GM12878 (cell line): Measurements from ENCODE around the gene AGBL5. TPM values are rescaled to one million over a fixed set of nuclear protein-coding genes. Genes with fewer than 3 reads are reported as not detected.

Experiments used
- BACH1 ChIP-seq: fragments of 450-650 bp; IDR thresholded peaks from 2 replicates; pipeline ENCODE4 v1.6.1; 2017; ENCODE audit warnings: mild to moderate bottlenecking, borderline replicate concordance
- CBFB ChIP-seq: IDR thresholded peaks from 2 replicates; pipeline ENCODE4 v1.6.1; 2016; ENCODE audit warnings: antibody characterized with exemption, low read depth
- CBX5 ChIP-seq: sonication (generic); IDR thresholded peaks from 2 replicates; pipeline ENCODE4 v1.6.1; 2016; ENCODE audit warnings: low read depth, moderate library complexity, mild to moderate bottlenecking, inconsistent platforms
- CREB1 ChIP-seq: IDR thresholded peaks from 2 replicates; pipeline ENCODE4 v1.6.1; 2012; ENCODE audit warnings: low read depth, mild to moderate bottlenecking, inconsistent platforms
- MTA2 ChIP-seq: fragments of 450-650 bp; IDR thresholded peaks from 2 replicates; pipeline ENCODE4 v1.6.1; 2016; ENCODE audit warnings: low read depth, mild to moderate bottlenecking, moderate library complexity
- NR2C2 ChIP-seq: IDR thresholded peaks from 2 replicates; pipeline ENCODE4 v1.6.1; 2011; ENCODE audit warnings: borderline replicate concordance, low read depth; ENCODE audit not compliant: control insufficient read depth, insufficient read length
- POLR2AphosphoS2 ChIP-seq: IDR thresholded peaks from 2 replicates; pipeline ENCODE4 v1.6.1; 2011; ENCODE audit warnings: low read depth, mild to moderate bottlenecking, low read length, improper control_type of control experiment, moderate library complexity
- POLR2AphosphoS5 ChIP-seq: IDR thresholded peaks from 2 replicates; pipeline ENCODE4 v1.6.1; 2011; ENCODE audit warnings: mild to moderate bottlenecking, low read length, inconsistent platforms
- ZNF207 ChIP-seq: fragments of 450-650 bp; IDR thresholded peaks from 2 replicates; pipeline ENCODE4 v1.6.1; 2014; ENCODE audit warnings: antibody characterized with exemption, mild to moderate bottlenecking, borderline replicate concordance
- polyA plus RNA-seq, 11 experiments: library from polyadenylated mRNA; depleted of rRNA in 4 of 11; unstranded in 6 of 11; stranded (reverse) in 5 of 11; fragments of >200 nt; fragmentation: Nextera tagmentation in 4 of 11; fragmentation: Illumina TruSeq in 1 of 11; extraction: Ambion mirVana in 4 of 11; extraction: Trizol in 1 of 11; gene quantifications; 1 replicate in 1 of 11; 2 replicates in 10 of 11; pipeline versions ENCODE4 v1.2.1 to v1.2.3, GENCODE V29; 2011 to 2016; ENCODE audit warnings: inconsistent platforms in 2 of 11, missing spikeins in 2 of 11, low read depth in 1 of 11
- total RNA-seq, 4 experiments: library from RNA; depleted of rRNA in 3 of 4; stranded (reverse); fragments of >200 nt in 3 of 4; fragmentation: Illumina TruSeq in 1 of 4; extraction: Trizol in 1 of 4; gene quantifications; 2 replicates each; pipeline versions ENCODE4 v1.2.1 to v1.2.3, GENCODE V29; 2013 to 2021
- TF ChIP-seq, protein P1 (sequence below): fragments of 450-650 bp; conservative IDR thresholded peaks from 2 replicates; pipeline ENCODE4 v1.6.1; 2017; ENCODE audit warnings: mild to moderate bottlenecking, moderate library complexity
- TF ChIP-seq, protein P2 (sequence below): fragments of 450-650 bp; IDR thresholded peaks from 2 replicates; pipeline ENCODE4 v1.6.1; 2017; ENCODE audit warnings: borderline replicate concordance
- TF ChIP-seq, protein P3 (sequence below): fragments of 450-650 bp; IDR thresholded peaks from 2 replicates; pipeline ENCODE4 v1.6.1; 2017; ENCODE audit warnings: mild to moderate bottlenecking, moderate library complexity
- TF ChIP-seq, protein P4 (sequence below): IDR thresholded peaks from 2 replicates; pipeline ENCODE4 v1.6.1; 2012; ENCODE audit warnings: low read depth, low read length, improper control_type of control experiment
- TF ChIP-seq, protein P5 (sequence below): fragments of 450-650 bp; IDR thresholded peaks from 2 replicates; pipeline ENCODE4 v1.6.1; 2018; ENCODE audit warnings: borderline replicate concordance, mild to moderate bottlenecking; ENCODE audit not compliant: partially characterized antibody
- TF ChIP-seq, protein P6 (sequence below): fragments of 450-650 bp; IDR thresholded peaks from 2 replicates; pipeline ENCODE4 v1.6.1; 2017; ENCODE audit warnings: mild to moderate bottlenecking, low read depth, inconsistent platforms; ENCODE audit not compliant: poor library complexity, severe bottlenecking

Gene AGBL5
- total and polyA plus RNA-seq, 10 of the 15 experiments (the other 5 are each of a cell fraction or from before 2014, with no cell fraction given), result 1.9 to 28.5 (median 19.5) TPM

DNA sequence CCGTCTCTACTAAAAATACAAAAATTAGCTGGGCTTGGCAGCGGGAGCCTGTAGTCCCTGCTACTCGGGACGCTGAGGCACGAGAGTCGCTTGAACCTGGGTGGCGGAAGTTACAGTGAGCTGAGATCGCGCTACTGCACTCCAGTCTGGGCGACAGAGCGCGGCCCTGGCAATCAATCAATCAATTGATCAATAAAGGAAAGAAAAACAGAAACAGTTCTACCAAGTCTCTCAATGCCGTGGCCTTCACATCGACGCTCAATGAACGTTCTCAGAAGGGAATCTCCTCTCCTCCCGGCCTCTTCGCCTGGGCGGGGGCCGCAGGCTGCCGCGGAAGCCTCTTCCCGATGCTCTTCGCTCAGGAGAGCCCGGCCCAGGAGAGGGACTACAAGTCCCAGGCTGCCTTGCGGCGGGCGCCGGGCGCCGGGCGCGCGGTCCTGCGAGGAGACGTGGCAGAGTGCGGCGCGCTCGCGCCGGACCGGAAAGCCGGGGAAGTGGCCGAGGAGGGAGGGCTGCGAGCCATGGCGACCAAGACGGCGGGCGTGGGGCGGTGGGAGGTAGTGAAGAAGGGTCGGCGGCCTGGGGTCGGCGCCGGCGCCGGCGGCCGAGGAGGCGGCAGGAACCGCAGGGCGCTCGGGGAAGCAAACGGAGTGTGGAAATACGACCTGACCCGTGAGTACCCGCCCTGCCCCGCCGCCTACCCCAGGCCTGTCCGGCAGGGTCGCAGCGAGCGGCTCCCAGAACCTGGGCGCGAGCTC, 18.8 kb upstream of the AGBL5 start, which contains the start of gene TMEM214 (continued):
- TF ChIP-seq, protein P1, sequence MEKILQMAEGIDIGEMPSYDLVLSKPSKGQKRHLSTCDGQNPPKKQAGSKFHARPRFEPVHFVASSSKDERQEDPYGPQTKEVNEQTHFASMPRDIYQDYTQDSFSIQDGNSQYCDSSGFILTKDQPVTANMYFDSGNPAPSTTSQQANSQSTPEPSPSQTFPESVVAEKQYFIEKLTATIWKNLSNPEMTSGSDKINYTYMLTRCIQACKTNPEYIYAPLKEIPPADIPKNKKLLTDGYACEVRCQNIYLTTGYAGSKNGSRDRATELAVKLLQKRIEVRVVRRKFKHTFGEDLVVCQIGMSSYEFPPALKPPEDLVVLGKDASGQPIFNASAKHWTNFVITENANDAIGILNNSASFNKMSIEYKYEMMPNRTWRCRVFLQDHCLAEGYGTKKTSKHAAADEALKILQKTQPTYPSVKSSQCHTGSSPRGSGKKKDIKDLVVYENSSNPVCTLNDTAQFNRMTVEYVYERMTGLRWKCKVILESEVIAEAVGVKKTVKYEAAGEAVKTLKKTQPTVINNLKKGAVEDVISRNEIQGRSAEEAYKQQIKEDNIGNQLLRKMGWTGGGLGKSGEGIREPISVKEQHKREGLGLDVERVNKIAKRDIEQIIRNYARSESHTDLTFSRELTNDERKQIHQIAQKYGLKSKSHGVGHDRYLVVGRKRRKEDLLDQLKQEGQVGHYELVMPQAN, result peak; percentile 64; the same call in 1 of the 2 replicates
- TF ChIP-seq, protein P2, sequence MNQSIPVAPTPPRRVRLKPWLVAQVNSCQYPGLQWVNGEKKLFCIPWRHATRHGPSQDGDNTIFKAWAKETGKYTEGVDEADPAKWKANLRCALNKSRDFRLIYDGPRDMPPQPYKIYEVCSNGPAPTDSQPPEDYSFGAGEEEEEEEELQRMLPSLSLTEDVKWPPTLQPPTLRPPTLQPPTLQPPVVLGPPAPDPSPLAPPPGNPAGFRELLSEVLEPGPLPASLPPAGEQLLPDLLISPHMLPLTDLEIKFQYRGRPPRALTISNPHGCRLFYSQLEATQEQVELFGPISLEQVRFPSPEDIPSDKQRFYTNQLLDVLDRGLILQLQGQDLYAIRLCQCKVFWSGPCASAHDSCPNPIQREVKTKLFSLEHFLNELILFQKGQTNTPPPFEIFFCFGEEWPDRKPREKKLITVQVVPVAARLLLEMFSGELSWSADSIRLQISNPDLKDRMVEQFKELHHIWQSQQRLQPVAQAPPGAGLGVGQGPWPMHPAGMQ, result no peak
- peak; percentile 69; the same call in 1 of the 2 replicates for TF ChIP-seq POLR2AphosphoS2
- TF ChIP-seq, protein P3, sequence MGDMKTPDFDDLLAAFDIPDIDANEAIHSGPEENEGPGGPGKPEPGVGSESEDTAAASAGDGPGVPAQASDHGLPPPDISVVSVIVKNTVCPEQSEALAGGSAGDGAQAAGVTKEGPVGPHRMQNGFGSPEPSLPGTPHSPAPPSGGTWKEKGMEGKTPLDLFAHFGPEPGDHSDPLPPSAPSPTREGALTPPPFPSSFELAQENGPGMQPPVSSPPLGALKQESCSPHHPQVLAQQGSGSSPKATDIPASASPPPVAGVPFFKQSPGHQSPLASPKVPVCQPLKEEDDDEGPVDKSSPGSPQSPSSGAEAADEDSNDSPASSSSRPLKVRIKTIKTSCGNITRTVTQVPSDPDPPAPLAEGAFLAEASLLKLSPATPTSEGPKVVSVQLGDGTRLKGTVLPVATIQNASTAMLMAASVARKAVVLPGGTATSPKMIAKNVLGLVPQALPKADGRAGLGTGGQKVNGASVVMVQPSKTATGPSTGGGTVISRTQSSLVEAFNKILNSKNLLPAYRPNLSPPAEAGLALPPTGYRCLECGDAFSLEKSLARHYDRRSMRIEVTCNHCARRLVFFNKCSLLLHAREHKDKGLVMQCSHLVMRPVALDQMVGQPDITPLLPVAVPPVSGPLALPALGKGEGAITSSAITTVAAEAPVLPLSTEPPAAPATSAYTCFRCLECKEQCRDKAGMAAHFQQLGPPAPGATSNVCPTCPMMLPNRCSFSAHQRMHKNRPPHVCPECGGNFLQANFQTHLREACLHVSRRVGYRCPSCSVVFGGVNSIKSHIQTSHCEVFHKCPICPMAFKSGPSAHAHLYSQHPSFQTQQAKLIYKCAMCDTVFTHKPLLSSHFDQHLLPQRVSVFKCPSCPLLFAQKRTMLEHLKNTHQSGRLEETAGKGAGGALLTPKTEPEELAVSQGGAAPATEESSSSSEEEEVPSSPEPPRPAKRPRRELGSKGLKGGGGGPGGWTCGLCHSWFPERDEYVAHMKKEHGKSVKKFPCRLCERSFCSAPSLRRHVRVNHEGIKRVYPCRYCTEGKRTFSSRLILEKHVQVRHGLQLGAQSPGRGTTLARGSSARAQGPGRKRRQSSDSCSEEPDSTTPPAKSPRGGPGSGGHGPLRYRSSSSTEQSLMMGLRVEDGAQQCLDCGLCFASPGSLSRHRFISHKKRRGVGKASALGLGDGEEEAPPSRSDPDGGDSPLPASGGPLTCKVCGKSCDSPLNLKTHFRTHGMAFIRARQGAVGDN, result 0 out of 2 replicates have a peak, but pooled peaks have one; percentile 33
- no peak for TF ChIP-seq NR2C2
- TF ChIP-seq ZNF207, result peak; percentile 74; the same call in 1 of the 2 replicates
- TF ChIP-seq, protein P4, sequence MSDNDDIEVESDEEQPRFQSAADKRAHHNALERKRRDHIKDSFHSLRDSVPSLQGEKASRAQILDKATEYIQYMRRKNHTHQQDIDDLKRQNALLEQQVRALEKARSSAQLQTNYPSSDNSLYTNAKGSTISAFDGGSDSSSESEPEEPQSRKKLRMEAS, result peak; percentile 67; the same call in 1 of the 2 replicates
- no peak for TF ChIP-seq CBFB
- TF ChIP-seq, protein P5, sequence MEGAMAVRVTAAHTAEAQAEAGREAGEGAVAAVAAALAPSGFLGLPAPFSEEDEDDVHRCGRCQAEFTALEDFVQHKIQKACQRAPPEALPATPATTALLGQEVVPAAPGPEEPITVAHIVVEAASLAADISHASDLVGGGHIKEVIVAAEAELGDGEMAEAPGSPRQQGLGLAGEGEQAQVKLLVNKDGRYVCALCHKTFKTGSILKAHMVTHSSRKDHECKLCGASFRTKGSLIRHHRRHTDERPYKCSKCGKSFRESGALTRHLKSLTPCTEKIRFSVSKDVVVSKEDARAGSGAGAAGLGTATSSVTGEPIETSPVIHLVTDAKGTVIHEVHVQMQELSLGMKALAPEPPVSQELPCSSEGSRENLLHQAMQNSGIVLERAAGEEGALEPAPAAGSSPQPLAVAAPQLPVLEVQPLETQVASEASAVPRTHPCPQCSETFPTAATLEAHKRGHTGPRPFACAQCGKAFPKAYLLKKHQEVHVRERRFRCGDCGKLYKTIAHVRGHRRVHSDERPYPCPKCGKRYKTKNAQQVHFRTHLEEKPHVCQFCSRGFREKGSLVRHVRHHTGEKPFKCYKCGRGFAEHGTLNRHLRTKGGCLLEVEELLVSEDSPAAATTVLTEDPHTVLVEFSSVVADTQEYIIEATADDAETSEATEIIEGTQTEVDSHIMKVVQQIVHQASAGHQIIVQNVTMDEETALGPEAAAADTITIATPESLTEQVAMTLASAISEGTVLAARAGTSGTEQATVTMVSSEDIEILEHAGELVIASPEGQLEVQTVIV, result peak; percentile 4
- peak; percentile 56; the same call in 1 of the 2 replicates for TF ChIP-seq CREB1
- TF ChIP-seq MTA2, result no peak
- TF ChIP-seq BACH1, result peak; percentile 82; the same call in 1 of the 2 replicates
- TF ChIP-seq POLR2AphosphoS5, result peak; percentile 57; the same call in 1 of the 2 replicates
- no peak for TF ChIP-seq CBX5
- TF ChIP-seq, protein P6, sequence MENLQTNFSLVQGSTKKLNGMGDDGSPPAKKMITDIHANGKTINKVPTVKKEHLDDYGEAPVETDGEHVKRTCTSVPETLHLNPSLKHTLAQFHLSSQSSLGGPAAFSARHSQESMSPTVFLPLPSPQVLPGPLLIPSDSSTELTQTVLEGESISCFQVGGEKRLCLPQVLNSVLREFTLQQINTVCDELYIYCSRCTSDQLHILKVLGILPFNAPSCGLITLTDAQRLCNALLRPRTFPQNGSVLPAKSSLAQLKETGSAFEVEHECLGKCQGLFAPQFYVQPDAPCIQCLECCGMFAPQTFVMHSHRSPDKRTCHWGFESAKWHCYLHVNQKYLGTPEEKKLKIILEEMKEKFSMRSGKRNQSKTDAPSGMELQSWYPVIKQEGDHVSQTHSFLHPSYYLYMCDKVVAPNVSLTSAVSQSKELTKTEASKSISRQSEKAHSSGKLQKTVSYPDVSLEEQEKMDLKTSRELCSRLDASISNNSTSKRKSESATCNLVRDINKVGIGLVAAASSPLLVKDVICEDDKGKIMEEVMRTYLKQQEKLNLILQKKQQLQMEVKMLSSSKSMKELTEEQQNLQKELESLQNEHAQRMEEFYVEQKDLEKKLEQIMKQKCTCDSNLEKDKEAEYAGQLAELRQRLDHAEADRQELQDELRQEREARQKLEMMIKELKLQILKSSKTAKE, result no peak
